RWPE2 (cell line): Measurements from ENCODE around the gene GNAI1.
A peak's percentile ranks its signal among the peaks of the same experiment; 100 is the strongest.

Source experiments
- ATAC-seq: fragments of 200-7000 bp; cut with Tn5 transposase; 3 replicates; pipeline ENCODE4 v1.9.1; 2021; ENCODE audit warnings: low read depth
- DNase-seq: peaks from one replicate; pipeline ENCODE4 v3.0.0-alpha.2; 2020; ENCODE audit warnings: low spot score
- H3K27ac ChIP-seq: fragments of 450-650 bp; 2 replicates; pipeline ENCODE4 v1.5.1; 2017; ENCODE audit warnings: mild to moderate bottlenecking; ENCODE audit not compliant: poor library complexity, severe bottlenecking
- H3K27me3 ChIP-seq: fragments of 250-450 bp; sonication (Bioruptor Pico); 2 replicates; pipeline ENCODE4 v1.5.1; 2021; ENCODE audit warnings: mild to moderate bottlenecking, moderate library complexity; ENCODE audit not compliant: insufficient read depth, poor library complexity, severe bottlenecking
- H3K36me3 ChIP-seq: fragments of 250-450 bp; sonication (Bioruptor Pico); 2 replicates; pipeline ENCODE4 v1.5.1; 2020; ENCODE audit warnings: low read depth, mild to moderate bottlenecking, moderate library complexity
- H3K4me1 ChIP-seq: fragments of 250-450 bp; sonication (Bioruptor Pico); 2 replicates; pipeline ENCODE4 v1.5.1; 2021; ENCODE audit warnings: mild to moderate bottlenecking, moderate library complexity; ENCODE audit not compliant: insufficient read depth, poor library complexity, severe bottlenecking
- H3K4me3 ChIP-seq: fragments of 250-450 bp; sonication (Bioruptor Pico); 2 replicates; pipeline ENCODE4 v1.5.1; 2021; ENCODE audit warnings: mild to moderate bottlenecking, moderate library complexity; ENCODE audit not compliant: severe bottlenecking
- H3K9me3 ChIP-seq: fragments of 250-450 bp; sonication (Bioruptor Pico); 2 replicates; pipeline ENCODE4 v1.5.1; 2021; ENCODE audit warnings: mild to moderate bottlenecking, moderate library complexity; ENCODE audit not compliant: severe bottlenecking
- TF ChIP-seq, protein P1 (sequence below): fragments of 450-650 bp; IDR thresholded peaks from one replicate; pipeline ENCODE4 v1.5.1; 2017; ENCODE audit warnings: mild to moderate bottlenecking, moderate library complexity; ENCODE audit not compliant: poor library complexity, severe bottlenecking

The GNAI1 gene

DNA sequence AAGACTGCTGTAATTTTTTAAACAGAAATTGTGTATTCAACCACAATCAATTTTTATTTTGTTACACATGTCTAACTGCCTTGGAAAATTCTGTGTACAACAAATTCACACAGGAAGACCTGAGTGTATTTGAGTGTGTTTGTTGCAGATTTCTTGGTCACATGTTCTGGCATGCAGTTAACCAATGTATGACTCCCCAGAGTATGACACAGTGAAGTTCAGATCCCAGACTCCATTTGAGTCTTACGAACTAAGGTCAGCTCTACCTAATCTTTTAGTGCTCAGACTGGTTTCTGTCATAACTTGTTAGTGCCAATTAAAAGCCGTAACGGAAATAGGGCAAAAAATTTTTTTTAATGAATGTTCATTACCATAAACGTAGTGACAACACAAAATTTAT, 5.8 kb downstream of the GNAI1 start:
- ATAC-seq, result 0 out of 3 replicates have a peak, but pooled peaks have one; percentile 29
- DNase-seq, result no peak
- Histone ChIP-seq H3K27ac (peak overlapping the region; percentile 40), H3K27me3 (no peaks in the 10 kb centered on the region), H3K9me3 (no peaks in the 10 kb centered on the region), H3K4me3 (no peak overlapping the region), H3K36me3 (no peaks in the 10 kb centered on the region), H3K4me1 (peaks cover 51% of the 10 kb centered on the region)
- TF ChIP-seq, protein P1, sequence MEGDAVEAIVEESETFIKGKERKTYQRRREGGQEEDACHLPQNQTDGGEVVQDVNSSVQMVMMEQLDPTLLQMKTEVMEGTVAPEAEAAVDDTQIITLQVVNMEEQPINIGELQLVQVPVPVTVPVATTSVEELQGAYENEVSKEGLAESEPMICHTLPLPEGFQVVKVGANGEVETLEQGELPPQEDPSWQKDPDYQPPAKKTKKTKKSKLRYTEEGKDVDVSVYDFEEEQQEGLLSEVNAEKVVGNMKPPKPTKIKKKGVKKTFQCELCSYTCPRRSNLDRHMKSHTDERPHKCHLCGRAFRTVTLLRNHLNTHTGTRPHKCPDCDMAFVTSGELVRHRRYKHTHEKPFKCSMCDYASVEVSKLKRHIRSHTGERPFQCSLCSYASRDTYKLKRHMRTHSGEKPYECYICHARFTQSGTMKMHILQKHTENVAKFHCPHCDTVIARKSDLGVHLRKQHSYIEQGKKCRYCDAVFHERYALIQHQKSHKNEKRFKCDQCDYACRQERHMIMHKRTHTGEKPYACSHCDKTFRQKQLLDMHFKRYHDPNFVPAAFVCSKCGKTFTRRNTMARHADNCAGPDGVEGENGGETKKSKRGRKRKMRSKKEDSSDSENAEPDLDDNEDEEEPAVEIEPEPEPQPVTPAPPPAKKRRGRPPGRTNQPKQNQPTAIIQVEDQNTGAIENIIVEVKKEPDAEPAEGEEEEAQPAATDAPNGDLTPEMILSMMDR, result no peak

DNA sequence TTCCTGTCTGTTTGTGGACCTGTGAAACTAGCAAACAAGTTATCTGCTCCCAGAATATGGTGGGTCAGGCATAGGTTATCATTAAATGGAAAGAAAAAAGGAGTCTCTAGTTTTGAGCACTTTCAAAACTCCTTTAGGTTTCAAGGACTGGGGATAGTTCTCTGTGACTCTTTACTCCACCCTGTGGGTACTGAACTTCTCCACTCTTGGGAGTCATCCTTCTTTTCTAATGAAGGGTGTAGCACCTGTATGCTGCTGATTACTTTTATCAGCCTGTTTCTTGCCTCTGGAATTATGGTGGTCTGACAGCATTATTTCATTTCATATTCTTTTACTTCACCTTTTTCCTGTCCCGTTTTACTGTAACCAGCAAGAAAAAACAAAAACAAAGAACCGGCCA, 6.7 kb downstream of the GNAI1 start:
- ATAC-seq (no peak), DNase-seq (no peak)
- no peaks in the 10 kb centered on the region for H3K36me3 ChIP-seq
- H3K4me3 ChIP-seq, result no peak overlapping the region
- H3K4me1 ChIP-seq, result peaks cover 61% of the 10 kb centered on the region
- no peaks in the 10 kb centered on the region for H3K9me3 ChIP-seq
- H3K27ac ChIP-seq, result no peak overlapping the region
- TF ChIP-seq, protein P1, result no peak
- no peaks in the 10 kb centered on the region for H3K27me3 ChIP-seq

DNA sequence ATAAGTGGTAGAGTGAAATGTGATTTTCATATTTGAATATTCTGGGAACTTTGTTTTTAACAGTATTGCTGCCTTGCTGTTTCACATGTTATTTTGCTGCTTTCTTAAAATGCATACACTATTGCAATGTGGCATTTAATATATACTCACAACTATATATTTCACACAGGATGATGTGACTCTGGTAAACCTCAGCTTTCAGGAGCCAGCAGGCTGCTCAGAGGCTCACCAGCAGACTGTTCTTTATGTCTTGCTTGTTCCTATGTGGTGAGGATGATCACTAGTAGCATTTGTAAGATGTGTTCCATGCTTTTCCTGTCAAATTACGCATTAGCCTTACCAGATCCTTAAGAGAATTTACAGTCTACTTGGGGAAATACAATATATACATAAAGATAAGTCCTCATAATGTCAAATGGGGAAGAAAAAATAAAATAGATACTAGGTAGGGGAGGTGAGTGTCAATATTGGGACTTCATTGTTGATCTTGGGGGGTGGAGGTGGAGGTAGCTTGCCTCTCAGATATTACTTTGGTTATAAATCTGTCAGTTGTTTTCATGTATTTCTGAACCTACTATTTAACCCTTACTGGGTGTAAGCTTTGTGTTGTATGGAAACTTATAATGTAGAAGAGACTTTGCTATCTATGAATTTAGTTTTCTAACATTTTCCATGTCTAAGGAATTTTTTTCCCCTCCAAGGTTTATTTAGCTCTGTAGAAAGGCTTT, 8.4 kb downstream of the GNAI1 start:
- no peak overlapping the region for H3K4me3 ChIP-seq
- no peaks in the 10 kb centered on the region for H3K36me3 ChIP-seq
- no peaks in the 10 kb centered on the region for H3K27me3 ChIP-seq
- DNase-seq (no peak), ATAC-seq (no peak)
- no peak overlapping the region for H3K27ac ChIP-seq
- TF ChIP-seq, protein P1, result no peak
- H3K9me3 ChIP-seq, result no peaks in the 10 kb centered on the region
- peaks cover 64% of the 10 kb centered on the region for H3K4me1 ChIP-seq

DNA sequence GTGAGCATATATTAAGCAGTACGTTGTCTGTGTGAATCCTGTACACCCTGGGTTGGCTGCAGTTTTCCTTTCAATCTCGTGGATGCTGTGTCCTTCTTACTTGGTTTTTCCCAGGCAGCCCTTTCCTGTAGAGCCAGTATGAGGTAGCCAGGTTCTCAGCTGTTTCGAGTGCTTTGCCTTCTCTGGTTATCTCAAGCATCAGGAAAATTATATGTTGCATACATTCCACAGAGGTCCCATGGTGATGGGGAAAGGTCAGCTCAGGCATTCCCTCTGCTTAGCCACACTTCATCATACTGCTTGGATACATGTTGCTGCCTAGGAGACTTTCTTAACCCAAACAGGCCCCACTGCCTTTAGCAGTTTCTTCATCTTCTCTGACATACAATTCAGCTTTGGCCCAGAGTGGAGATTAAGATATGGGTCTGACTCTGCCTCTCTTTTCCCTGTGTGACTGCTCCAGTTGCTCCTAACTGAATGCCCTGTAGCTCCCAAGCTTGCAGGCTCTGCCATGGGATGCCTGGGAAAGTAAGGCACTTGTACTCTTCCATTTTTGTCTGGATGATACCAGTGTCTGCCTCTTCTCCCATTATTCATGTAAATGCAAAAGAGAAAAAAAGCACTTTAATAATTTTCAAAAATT, 11.3 kb downstream of the GNAI1 start:
- Histone ChIP-seq H3K4me3 (no peak overlapping the region), H3K36me3 (no peaks in the 10 kb centered on the region), H3K27ac (peak overlapping the region; percentile 87), H3K4me1 (peaks cover 64% of the 10 kb centered on the region), H3K9me3 (no peaks in the 10 kb centered on the region), H3K27me3 (no peaks in the 10 kb centered on the region)
- ATAC-seq (peak; percentile 52), DNase-seq (no peak)
- TF ChIP-seq, protein P1, result no peak
